Ovary (tissue), 3 donors: ENCODE results near the gene FRMD1.

Experiments
- POLR2A ChIP-seq: fragments of 450-650 bp; IDR thresholded peaks from one replicate; pipeline ENCODE4 v1.6.1; 2017; ENCODE audit warnings: antibody characterized with exemption, mild to moderate bottlenecking, moderate library complexity
- TF ChIP-seq, protein P1 (sequence below), 3 donors: fragments of 450-650 bp in 2 of 3; fragments of 200-600 bp in 1 of 3; IDR thresholded peaks; one replicate each; pipeline versions ENCODE4 v1.5.1 to v1.8.0; 2016 to 2022; ENCODE audit warnings: antibody characterized with exemption in 3 of 3, mild to moderate bottlenecking in 1 of 3
- donor health status: DM: no; HTN: no; CAD: no.

GRCh38 chr6:168096271-168096764, 17.3 kb upstream of the FRMD1 start:
- TF ChIP-seq, protein P1, sequence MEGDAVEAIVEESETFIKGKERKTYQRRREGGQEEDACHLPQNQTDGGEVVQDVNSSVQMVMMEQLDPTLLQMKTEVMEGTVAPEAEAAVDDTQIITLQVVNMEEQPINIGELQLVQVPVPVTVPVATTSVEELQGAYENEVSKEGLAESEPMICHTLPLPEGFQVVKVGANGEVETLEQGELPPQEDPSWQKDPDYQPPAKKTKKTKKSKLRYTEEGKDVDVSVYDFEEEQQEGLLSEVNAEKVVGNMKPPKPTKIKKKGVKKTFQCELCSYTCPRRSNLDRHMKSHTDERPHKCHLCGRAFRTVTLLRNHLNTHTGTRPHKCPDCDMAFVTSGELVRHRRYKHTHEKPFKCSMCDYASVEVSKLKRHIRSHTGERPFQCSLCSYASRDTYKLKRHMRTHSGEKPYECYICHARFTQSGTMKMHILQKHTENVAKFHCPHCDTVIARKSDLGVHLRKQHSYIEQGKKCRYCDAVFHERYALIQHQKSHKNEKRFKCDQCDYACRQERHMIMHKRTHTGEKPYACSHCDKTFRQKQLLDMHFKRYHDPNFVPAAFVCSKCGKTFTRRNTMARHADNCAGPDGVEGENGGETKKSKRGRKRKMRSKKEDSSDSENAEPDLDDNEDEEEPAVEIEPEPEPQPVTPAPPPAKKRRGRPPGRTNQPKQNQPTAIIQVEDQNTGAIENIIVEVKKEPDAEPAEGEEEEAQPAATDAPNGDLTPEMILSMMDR (IDR thresholded peaks at IDR 0.05), result no peak
- no peak for TF ChIP-seq POLR2A
